ENCODE measurements around the gene DCDC2C. TPM values are rescaled to one million over a fixed set of nuclear protein-coding genes. Genes with fewer than 3 reads are reported as not detected.
A peak's percentile ranks its signal among the peaks of the same experiment; 100 is the strongest.
"Not testable (repeated sequence)": the region's sequence is repeated elsewhere in the genome, so short reads cannot be mapped to it uniquely, and the experiment has no call there.

The DCDC2C gene
- total RNA-seq, 5 donors from 2014 or later (not counting 1 experiment from before 2014, with no cell fraction given): not detected

DNA sequence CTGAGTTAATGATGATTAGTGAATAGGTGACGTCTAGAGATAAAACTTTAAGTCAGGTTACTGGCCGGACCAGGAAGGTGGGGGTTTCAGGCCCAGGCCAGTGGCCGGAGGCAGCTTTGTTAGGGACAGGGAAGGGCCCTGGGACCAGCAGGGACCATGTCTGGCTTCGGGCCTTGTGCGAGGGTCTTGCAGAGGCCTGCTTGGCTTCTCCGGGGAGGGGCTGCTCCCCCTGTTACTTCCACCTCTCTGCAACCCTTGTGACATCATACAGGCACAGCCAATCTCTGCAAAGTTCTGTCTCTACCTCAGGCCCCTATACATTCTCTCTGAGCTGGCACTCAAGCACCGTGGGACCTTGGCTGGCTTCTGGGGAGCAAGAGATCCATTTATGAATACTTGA, 45.5 kb upstream of the DCDC2C start, which contains the start of gene ALLC:
Gene ALLC (plus strand): TSS at position 320 of the 400 bp plus-strand sequence. CDS start 12,958 bp downstream, outside the sequence.
- Mint-ChIP-seq H3K4me3 (no peak within 1 kb of the TSS), H3K36me3 (no peaks in the 10 kb centered on the region), H3K27me3 (no peaks in the 10 kb centered on the region), H3K9me3 (no peaks in the 10 kb centered on the region), H3K27ac (no peak within 1 kb of the TSS), H3K4me1 (peaks cover 0 to 9% (median 3%) of the 10 kb centered on the region in 3 donors)
- ChIA-PET POLR2A (no interaction called here), CTCF (no interaction called here)
- Histone ChIP-seq H3K36me3 (ENCODE audit: control insufficient read depth in 2 of 2, extremely low read depth in 1 of 2, insufficient read depth in 1 of 2, low read length in 1 of 2) (no peaks in the 10 kb centered on the region), H3K9me3 (no peaks in the 10 kb centered on the region), H3K4me3 (ENCODE audit: control insufficient read depth in 1 of 2, extremely low read depth in 1 of 2, low read length in 1 of 2) (no peak within 1 kb of the TSS), H3K27ac (ENCODE audit: low read length) (no peak within 1 kb of the TSS), H3K4me1 (ENCODE audit: control insufficient read depth in 1 of 2, extremely low read depth in 1 of 2, insufficient read depth in 2 of 2, low read length in 2 of 2) (no peaks in the 10 kb centered on the region), H3K27me3 (replicated peaks in 1 of 2; ENCODE audit: control insufficient read depth in 2 of 2, extremely low read depth in 1 of 2, insufficient read depth in 2 of 2, low read length in 1 of 2) (peaks cover 0 to 10% of the 10 kb centered on the region in 2 experiments)
- 86% methylated on average over 3 of the region's 7 CpGs for WGBS (ENCODE audit: insufficient coverage)
- DNase-seq (no peak), ATAC-seq (replicated peaks in 1 of 4) (no peak)

DNA sequence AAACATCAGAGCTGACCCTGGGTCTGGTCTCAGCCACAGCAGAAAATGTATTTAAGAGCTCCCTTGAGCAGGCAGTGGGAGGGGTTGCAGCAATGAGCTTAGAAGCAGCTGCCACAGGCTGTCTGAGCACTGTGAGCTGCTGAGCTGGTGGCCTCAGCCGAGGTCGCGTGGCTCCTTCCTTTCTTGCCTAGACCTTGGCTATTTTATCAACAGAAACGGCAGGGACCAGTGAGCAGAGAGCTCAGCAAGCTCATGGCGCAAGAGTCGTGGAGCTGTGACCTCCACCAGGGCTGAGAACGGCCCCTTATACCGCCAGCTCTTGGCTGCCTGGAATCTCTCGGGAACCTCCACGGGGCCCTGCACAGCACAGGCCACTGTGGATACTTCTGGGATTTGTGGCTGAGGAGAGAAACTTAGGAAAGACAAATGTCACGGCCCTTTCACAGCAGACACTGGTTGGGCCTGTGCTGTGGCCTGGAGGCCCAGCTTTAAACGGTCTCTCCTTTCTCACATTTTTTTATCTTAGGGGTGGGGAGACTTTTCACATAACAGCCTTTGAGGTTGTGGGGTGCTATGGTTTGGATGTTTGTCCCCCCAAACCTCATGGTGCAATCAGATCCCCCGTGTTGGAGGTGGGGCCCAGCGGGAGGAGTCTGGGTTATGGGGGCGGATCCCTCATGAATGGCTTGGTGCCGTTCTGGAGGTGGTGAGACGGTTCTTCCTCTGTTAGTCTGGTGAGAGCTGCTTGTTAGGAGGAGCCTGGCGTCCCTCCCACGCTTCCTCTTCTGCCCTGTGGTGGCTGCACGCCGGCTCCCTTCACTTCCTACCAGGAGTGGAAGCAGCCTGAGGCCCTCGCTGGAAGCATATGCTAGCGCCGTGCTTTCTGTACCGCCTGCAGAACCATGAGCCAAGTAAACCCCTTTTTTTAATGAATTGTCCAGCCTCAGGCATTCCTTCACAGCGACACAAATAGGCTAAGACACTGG, 43.6 kb upstream of the DCDC2C start:
- H3K9me3 Mint-ChIP-seq: no peaks in the 10 kb centered on the region
- ATAC-seq (replicated peaks in 1 of 4) (no peak), DNase-seq (no peak)
- Histone ChIP-seq H3K4me3 (ENCODE audit: control insufficient read depth in 1 of 2, extremely low read depth in 1 of 2, low read length in 1 of 2) (no peak overlapping the region), H3K36me3 (ENCODE audit: control insufficient read depth in 2 of 2, extremely low read depth in 1 of 2, insufficient read depth in 1 of 2, low read length in 1 of 2) (no peaks in the 10 kb centered on the region), H3K27ac (ENCODE audit: low read length) (no peak overlapping the region), H3K27me3 (replicated peaks in 1 of 2; ENCODE audit: control insufficient read depth in 2 of 2, extremely low read depth in 1 of 2, insufficient read depth in 2 of 2, low read length in 1 of 2) (no peaks in the 10 kb centered on the region), H3K9me3 (no peaks in the 10 kb centered on the region), H3K4me1 (ENCODE audit: control insufficient read depth in 1 of 2, extremely low read depth in 1 of 2, insufficient read depth in 2 of 2, low read length in 2 of 2) (no peaks in the 10 kb centered on the region)
- ChIA-PET POLR2A (no interaction called here), CTCF (no interaction called here)
- no peak overlapping the region for H3K27ac Mint-ChIP-seq
- no peak overlapping the region for H3K4me3 Mint-ChIP-seq
- H3K4me1 Mint-ChIP-seq: peaks cover 0 to 9% (median 3%) of the 10 kb centered on the region in 3 donors
- WGBS (ENCODE audit: insufficient coverage): 88% methylated on average over 11 of the region's 26 CpGs
- no peaks in the 10 kb centered on the region for H3K27me3 Mint-ChIP-seq
- H3K36me3 Mint-ChIP-seq: no peaks in the 10 kb centered on the region

DNA sequence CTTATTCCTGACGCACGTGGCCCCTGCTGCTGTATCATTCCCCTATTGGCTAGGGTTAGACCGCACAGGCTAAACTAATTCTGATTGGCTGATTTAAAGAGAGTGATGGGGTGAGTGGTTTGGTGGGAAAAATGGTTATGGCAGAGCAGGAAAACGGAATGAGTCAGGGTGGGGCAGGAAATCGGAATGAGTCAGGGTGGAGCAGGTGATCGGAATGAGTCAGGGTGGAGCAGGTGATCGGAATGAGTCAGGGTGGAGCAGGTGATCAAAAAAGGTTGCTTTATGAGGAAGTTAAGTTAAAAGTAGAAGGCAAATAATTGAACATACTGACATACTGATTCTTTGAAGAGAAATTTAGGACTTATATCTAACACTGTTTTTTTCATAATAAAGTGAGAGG, 42.7 kb upstream of the DCDC2C start:
- POLR2A ChIA-PET; H3K36me3 Mint-ChIP-seq; H3K9me3 Mint-ChIP-seq; DNase-seq; H3K27me3 Mint-ChIP-seq; H3K27me3 ChIP-seq (replicated peaks in 1 of 2; ENCODE audit: control insufficient read depth in 2 of 2, extremely low read depth in 1 of 2, insufficient read depth in 2 of 2, low read length in 1 of 2); ATAC-seq (replicated peaks in 1 of 4); H3K27ac ChIP-seq (ENCODE audit: low read length); H3K36me3 ChIP-seq (ENCODE audit: control insufficient read depth in 2 of 2, extremely low read depth in 1 of 2, insufficient read depth in 1 of 2, low read length in 1 of 2); H3K4me1 ChIP-seq (ENCODE audit: control insufficient read depth in 1 of 2, extremely low read depth in 1 of 2, insufficient read depth in 2 of 2, low read length in 2 of 2); H3K4me3 ChIP-seq (ENCODE audit: control insufficient read depth in 1 of 2, extremely low read depth in 1 of 2, low read length in 1 of 2); H3K4me1 Mint-ChIP-seq; H3K4me3 Mint-ChIP-seq; CTCF ChIA-PET; H3K9me3 ChIP-seq: not testable (repeated sequence)
- H3K27ac Mint-ChIP-seq: peak overlapping the region in 1 of 2 donors; percentile 50
- WGBS (ENCODE audit: insufficient coverage): 74% methylated on average over 5 of the region's 7 CpGs

DNA sequence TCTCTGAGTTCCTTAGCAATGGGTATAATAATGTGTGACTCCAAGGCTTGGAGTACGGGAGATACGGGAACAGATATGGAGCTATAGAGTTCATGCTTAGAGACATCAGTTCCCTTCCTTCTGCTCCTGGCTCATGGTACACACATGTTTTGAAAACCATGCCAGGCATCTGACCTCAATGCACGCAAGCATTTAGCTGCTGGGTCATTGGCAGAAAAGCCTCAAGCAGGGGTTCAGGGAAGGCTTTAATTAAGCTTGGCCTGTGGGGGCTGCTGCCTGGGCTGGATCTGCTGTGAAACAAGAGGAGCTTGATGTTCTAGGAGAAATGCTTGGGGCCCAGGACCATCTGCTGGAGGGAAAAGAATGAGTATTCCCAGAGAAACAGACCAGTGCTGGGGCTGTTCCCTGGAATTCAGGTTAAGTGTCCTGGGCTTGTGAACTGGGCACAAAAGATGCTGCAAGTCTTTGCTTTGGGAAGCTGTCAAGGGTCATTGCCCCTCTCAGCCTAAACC, 42.2 kb upstream of the DCDC2C start:
- no peaks in the 10 kb centered on the region for H3K9me3 Mint-ChIP-seq
- H3K9me3 ChIP-seq: no peaks in the 10 kb centered on the region
- no peaks in the 10 kb centered on the region for H3K36me3 ChIP-seq (ENCODE audit: control insufficient read depth in 2 of 2, extremely low read depth in 1 of 2, insufficient read depth in 1 of 2, low read length in 1 of 2)
- ChIA-PET POLR2A (no interaction called here), CTCF (no interaction called here)
- H3K27ac ChIP-seq (ENCODE audit: low read length): no peak overlapping the region
- DNase-seq (no peak), ATAC-seq (replicated peaks in 1 of 4) (no peak)
- H3K27me3 Mint-ChIP-seq: peaks cover 0 to 4% of the 10 kb centered on the region in 2 donors
- H3K36me3 Mint-ChIP-seq: no peaks in the 10 kb centered on the region
- no peaks in the 10 kb centered on the region for H3K4me1 ChIP-seq (ENCODE audit: control insufficient read depth in 1 of 2, extremely low read depth in 1 of 2, insufficient read depth in 2 of 2, low read length in 2 of 2)
- H3K4me3 Mint-ChIP-seq: no peak overlapping the region
- WGBS (ENCODE audit: insufficient coverage): 100% methylated on average over 3 of the region's 3 CpGs
- no peak overlapping the region for H3K27ac Mint-ChIP-seq
- H3K27me3 ChIP-seq (replicated peaks in 1 of 2; ENCODE audit: control insufficient read depth in 2 of 2, extremely low read depth in 1 of 2, insufficient read depth in 2 of 2, low read length in 1 of 2): no peaks in the 10 kb centered on the region
- H3K4me3 ChIP-seq (ENCODE audit: control insufficient read depth in 1 of 2, extremely low read depth in 1 of 2, low read length in 1 of 2): no peak overlapping the region
- peaks cover 0 to 9% (median 3%) of the 10 kb centered on the region in 3 donors for H3K4me1 Mint-ChIP-seq

DNA sequence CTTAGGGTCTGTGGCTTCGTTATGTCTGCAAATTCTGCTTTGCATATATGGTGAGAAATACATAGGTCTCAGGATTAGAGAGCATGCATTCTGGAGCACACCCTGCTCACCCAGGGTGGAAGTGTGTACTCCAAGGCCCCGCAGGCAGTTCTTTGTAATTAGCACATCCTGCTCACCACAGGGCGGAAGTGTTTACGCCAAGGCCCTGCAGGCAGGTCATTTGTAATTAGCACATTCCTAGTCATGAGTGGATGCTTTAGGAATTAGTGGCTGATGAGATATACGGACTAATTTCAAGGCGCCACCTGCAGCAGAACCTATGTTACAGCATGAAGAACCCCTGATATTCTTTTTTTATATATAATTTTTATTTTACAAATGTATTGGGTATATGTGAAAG, 41.1 kb upstream of the DCDC2C start:
- ChIA-PET CTCF (no interaction called here), POLR2A (no interaction called here)
- H3K27ac Mint-ChIP-seq: no peak overlapping the region
- H3K27me3 ChIP-seq (replicated peaks in 1 of 2; ENCODE audit: control insufficient read depth in 2 of 2, extremely low read depth in 1 of 2, insufficient read depth in 2 of 2, low read length in 1 of 2): peaks cover 0 to 6% of the 10 kb centered on the region in 2 experiments
- no peaks in the 10 kb centered on the region for H3K9me3 Mint-ChIP-seq
- H3K36me3 Mint-ChIP-seq: no peaks in the 10 kb centered on the region
- ATAC-seq (replicated peaks in 1 of 4) (no peak), DNase-seq (no peak)
- no peaks in the 10 kb centered on the region for H3K4me1 ChIP-seq (ENCODE audit: control insufficient read depth in 1 of 2, extremely low read depth in 1 of 2, insufficient read depth in 2 of 2, low read length in 2 of 2)
- H3K4me3 ChIP-seq (ENCODE audit: control insufficient read depth in 1 of 2, extremely low read depth in 1 of 2, low read length in 1 of 2): no peak overlapping the region
- H3K27ac ChIP-seq (ENCODE audit: low read length): no peak overlapping the region
- WGBS (ENCODE audit: insufficient coverage): no CpG with 5 or more reads among the region's 6 CpGs
- H3K36me3 ChIP-seq (ENCODE audit: control insufficient read depth in 2 of 2, extremely low read depth in 1 of 2, insufficient read depth in 1 of 2, low read length in 1 of 2): no peaks in the 10 kb centered on the region
- H3K27me3 Mint-ChIP-seq: peaks cover 0 to 8% of the 10 kb centered on the region in 2 donors
- no peaks in the 10 kb centered on the region for H3K9me3 ChIP-seq
- peaks cover 0 to 9% (median 3%) of the 10 kb centered on the region in 3 donors for H3K4me1 Mint-ChIP-seq
- H3K4me3 Mint-ChIP-seq: no peak overlapping the region

DNA sequence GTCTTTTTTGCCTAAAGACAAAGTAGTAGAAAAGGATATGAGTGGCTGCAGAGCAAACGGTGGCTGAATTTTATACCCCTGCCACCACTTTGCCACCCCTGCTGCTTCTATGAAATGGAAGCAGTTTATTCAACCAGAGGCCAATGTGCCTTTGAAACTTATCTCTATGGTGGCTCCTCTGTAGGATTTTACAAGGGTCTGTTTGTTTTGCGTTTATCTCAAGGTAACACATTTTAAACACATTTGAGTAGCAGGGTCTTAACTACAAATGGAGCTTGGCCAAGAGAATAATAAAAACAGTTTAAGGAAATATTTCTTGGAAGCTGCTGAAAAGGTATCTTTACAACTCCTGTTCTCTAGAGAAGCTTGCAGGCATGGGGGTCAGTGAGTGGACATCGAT, 39.3 kb upstream of the DCDC2C start:
- no peak overlapping the region for H3K4me3 ChIP-seq (ENCODE audit: control insufficient read depth in 1 of 2, extremely low read depth in 1 of 2, low read length in 1 of 2)
- POLR2A ChIA-PET: no interaction called here
- no CpG with 5 or more reads among the region's 3 CpGs for WGBS (ENCODE audit: insufficient coverage)
- no peak overlapping the region for H3K27ac Mint-ChIP-seq
- H3K36me3 ChIP-seq (ENCODE audit: control insufficient read depth in 2 of 2, extremely low read depth in 1 of 2, insufficient read depth in 1 of 2, low read length in 1 of 2): no peaks in the 10 kb centered on the region
- H3K4me3 Mint-ChIP-seq: no peak overlapping the region
- CTCF ChIA-PET: interaction anchor here in 1 of 2 donors (1.0 kb wide), 1 partner anchor 19 kb away, joined by 4 read pairs; no protein-coding TSS in a partner anchor
- H3K36me3 Mint-ChIP-seq: no peaks in the 10 kb centered on the region
- peaks cover 0 to 10% of the 10 kb centered on the region in 2 experiments for H3K27me3 ChIP-seq (replicated peaks in 1 of 2; ENCODE audit: control insufficient read depth in 2 of 2, extremely low read depth in 1 of 2, insufficient read depth in 2 of 2, low read length in 1 of 2)
- DNase-seq: no peak
- no peak for ATAC-seq (replicated peaks in 1 of 4)
- H3K27me3 Mint-ChIP-seq: peaks cover 3 to 8% of the 10 kb centered on the region in 2 donors
- no peaks in the 10 kb centered on the region for H3K9me3 ChIP-seq
- H3K9me3 Mint-ChIP-seq: no peaks in the 10 kb centered on the region
- H3K4me1 ChIP-seq (ENCODE audit: control insufficient read depth in 1 of 2, extremely low read depth in 1 of 2, insufficient read depth in 2 of 2, low read length in 2 of 2): no peaks in the 10 kb centered on the region
- H3K27ac ChIP-seq (ENCODE audit: low read length): no peak overlapping the region
- peaks cover 0 to 9% (median 3%) of the 10 kb centered on the region in 3 donors for H3K4me1 Mint-ChIP-seq
